HEK293T (cell line): ENCODE results near the gene TMC8.

Experiments used
- ARNT ChIP-seq: fragments of 450-650 bp; IDR thresholded peaks from 2 replicates; pipeline ENCODE4 v1.6.1; 2017; ENCODE audit warnings: mild to moderate bottlenecking
- BHLHE40 ChIP-seq: fragments of 450-650 bp; IDR thresholded peaks from 2 replicates; pipeline ENCODE4 v1.6.1; 2016; ENCODE audit warnings: mild to moderate bottlenecking, moderate library complexity, borderline replicate concordance
- ELF4 ChIP-seq: fragments of 450-650 bp; IDR thresholded peaks from 2 replicates; pipeline ENCODE4 v1.6.1; 2017; ENCODE audit warnings: antibody characterized with exemption
- FOXA1 ChIP-seq: fragments of 450-650 bp; IDR thresholded peaks from 2 replicates; pipeline ENCODE4 v1.6.1; 2016; ENCODE audit warnings: mild to moderate bottlenecking
- FOXK2 ChIP-seq: fragments of 450-650 bp; IDR thresholded peaks from 2 replicates; pipeline ENCODE4 v1.6.1; 2016; ENCODE audit warnings: mild to moderate bottlenecking
- FOXM1 ChIP-seq: fragments of 450-650 bp; IDR thresholded peaks from 2 replicates; pipeline ENCODE4 v1.6.1; 2017; ENCODE audit warnings: mild to moderate bottlenecking, borderline replicate concordance
- HDGF ChIP-seq: fragments of 450-650 bp; IDR thresholded peaks from 2 replicates; pipeline ENCODE4 v1.6.1; 2017; ENCODE audit warnings: antibody characterized with exemption, borderline replicate concordance
- NFRKB ChIP-seq: fragments of 450-650 bp; IDR thresholded peaks from 2 replicates; pipeline ENCODE4 v1.6.1; 2016; ENCODE audit warnings: mild to moderate bottlenecking, moderate library complexity
- SP1 ChIP-seq: fragments of 450-650 bp; IDR thresholded peaks from 2 replicates; pipeline ENCODE4 v1.6.1; 2017
- SUZ12 ChIP-seq: fragments of 450-650 bp; IDR thresholded peaks from 2 replicates; pipeline ENCODE4 v1.6.1; 2016; ENCODE audit warnings: mild to moderate bottlenecking
- TARDBP ChIP-seq: fragments of 450-650 bp; IDR thresholded peaks from 2 replicates; pipeline ENCODE4 v1.6.1; 2016
- ZNF384 ChIP-seq: fragments of 450-650 bp; IDR thresholded peaks from 2 replicates; pipeline ENCODE4 v1.6.1; 2016
- TF ChIP-seq, protein P1 (sequence below): fragments of 450-650 bp; IDR thresholded peaks from 2 replicates; pipeline ENCODE4 v1.6.1; 2016

GRCh38 chr17:78173097-78173715, 42.6 kb downstream of the TMC8 start:
- no peak for TF ChIP-seq SP1
- TF ChIP-seq, protein P1, sequence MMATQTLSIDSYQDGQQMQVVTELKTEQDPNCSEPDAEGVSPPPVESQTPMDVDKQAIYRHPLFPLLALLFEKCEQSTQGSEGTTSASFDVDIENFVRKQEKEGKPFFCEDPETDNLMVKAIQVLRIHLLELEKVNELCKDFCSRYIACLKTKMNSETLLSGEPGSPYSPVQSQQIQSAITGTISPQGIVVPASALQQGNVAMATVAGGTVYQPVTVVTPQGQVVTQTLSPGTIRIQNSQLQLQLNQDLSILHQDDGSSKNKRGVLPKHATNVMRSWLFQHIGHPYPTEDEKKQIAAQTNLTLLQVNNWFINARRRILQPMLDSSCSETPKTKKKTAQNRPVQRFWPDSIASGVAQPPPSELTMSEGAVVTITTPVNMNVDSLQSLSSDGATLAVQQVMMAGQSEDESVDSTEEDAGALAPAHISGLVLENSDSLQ: no peak
- TF ChIP-seq FOXM1: no peak
- TF ChIP-seq NFRKB: no peak
- no peak for TF ChIP-seq TARDBP
- no peak for TF ChIP-seq ELF4
- TF ChIP-seq ARNT: no peak
- no peak for TF ChIP-seq SUZ12
- TF ChIP-seq FOXK2: no peak
- no peak for TF ChIP-seq HDGF
- no peak for TF ChIP-seq BHLHE40
- TF ChIP-seq FOXA1: no peak
- no peak for TF ChIP-seq ZNF384
